SK-N-SH (cell line): ENCODE results near the gene HK2.

ENCODE experiments used
- CTCF ChIP-seq: fragments of 200-600 bp; sonication (generic); IDR thresholded peaks from 2 replicates; pipeline ENCODE4 v1.6.1; 2017; ENCODE audit warnings: antibody characterized with exemption, mild to moderate bottlenecking, moderate library complexity
- EP300 ChIP-seq, 2 experiments: IDR thresholded peaks; 2 replicates each; pipeline versions ENCODE4 v1.4.0 to v1.6.1; 2012; ENCODE audit warnings: borderline replicate concordance in 1 of 2, low read depth in 1 of 2, low read length in 1 of 2
- EZH2phosphoT487 ChIP-seq: fragments of 200-600 bp; sonication (generic); IDR thresholded peaks from 2 replicates; pipeline ENCODE4 v1.6.1; 2017; ENCODE audit warnings: low read depth, mixed run types, mild to moderate bottlenecking, antibody characterized with exemption, moderate library complexity, borderline replicate concordance
- FOXM1 ChIP-seq: IDR thresholded peaks from 2 replicates; pipeline ENCODE4 v1.4.0; 2012; ENCODE audit warnings: low read depth, mild to moderate bottlenecking
- JUND ChIP-seq: IDR thresholded peaks from 2 replicates; pipeline ENCODE4 v1.4.0; 2012
- REST ChIP-seq: IDR thresholded peaks from 2 replicates; pipeline ENCODE4 v1.6.1; 2012; ENCODE audit warnings: mild to moderate bottlenecking, low read depth, low read length, moderate library complexity
- RFX5 ChIP-seq: IDR thresholded peaks from 2 replicates; pipeline ENCODE4 v1.6.1; 2012; ENCODE audit warnings: mild to moderate bottlenecking, improper control_type of control experiment, low read length
- RXRA ChIP-seq: IDR thresholded peaks from 2 replicates; pipeline ENCODE4 v1.4.0; 2012; ENCODE audit warnings: low read depth, mild to moderate bottlenecking, borderline replicate concordance
- SIN3A ChIP-seq: IDR thresholded peaks from 2 replicates; pipeline ENCODE4 v1.6.1; 2012; ENCODE audit warnings: low read depth, mild to moderate bottlenecking, low read length, moderate library complexity, borderline replicate concordance
- TCF12 ChIP-seq: IDR thresholded peaks from 2 replicates; pipeline ENCODE4 v1.4.0; 2012
- YY1 ChIP-seq: IDR thresholded peaks from 2 replicates; pipeline ENCODE4 v1.4.0; 2012; ENCODE audit warnings: low read depth, mild to moderate bottlenecking
- TF ChIP-seq, protein P1 (sequence below): IDR thresholded peaks from 2 replicates; pipeline ENCODE4 v1.4.0; 2012; ENCODE audit warnings: low read depth

DNA sequence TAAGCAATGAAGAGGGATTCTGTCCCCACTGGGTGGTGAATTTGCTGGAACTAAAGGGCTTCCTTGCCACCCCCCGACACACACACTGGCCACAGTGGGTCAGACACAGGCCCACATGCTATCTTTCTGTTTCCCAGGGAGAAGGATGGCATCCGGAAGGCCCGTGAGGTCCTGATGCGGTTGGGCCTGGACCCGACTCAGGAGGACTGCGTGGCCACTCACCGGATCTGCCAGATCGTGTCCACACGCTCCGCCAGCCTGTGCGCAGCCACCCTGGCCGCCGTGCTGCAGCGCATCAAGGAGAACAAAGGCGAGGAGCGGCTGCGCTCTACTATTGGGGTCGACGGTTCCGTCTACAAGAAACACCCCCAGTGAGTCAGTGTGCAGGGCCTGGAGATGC is 44.6 kb downstream of the HK2 start:
- TF ChIP-seq YY1 (no peak), CTCF (no peak), REST (no peak), EZH2phosphoT487 (no peak), RFX5 (no peak), EP300 (IDR thresholded peaks at IDR 0.05; ENCODE audit: borderline replicate concordance in 1 of 2, low read depth in 1 of 2, low read length in 1 of 2) (no peak), FOXM1 (no peak), TCF12 (no peak), JUND (no peak), SIN3A (no peak), RXRA (no peak)
- TF ChIP-seq, protein P1, sequence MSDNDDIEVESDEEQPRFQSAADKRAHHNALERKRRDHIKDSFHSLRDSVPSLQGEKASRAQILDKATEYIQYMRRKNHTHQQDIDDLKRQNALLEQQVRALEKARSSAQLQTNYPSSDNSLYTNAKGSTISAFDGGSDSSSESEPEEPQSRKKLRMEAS, result no peak
